RWPE1 (cell line): ENCODE results near the gene FAAP20.

Experiments
- CTCF ChIA-PET: fragments of 350-600 bp; sonication (Branson Sonifier 250); formaldehyde crosslinking; extraction: SDS; loops from one replicate; lab custom pipeline; 2021; lab: Yijun Ruan, JAX
- POLR2A ChIA-PET: fragments of 400-600 bp; formaldehyde crosslinking; extraction: SDS; loops from one replicate; lab custom pipeline; 2020; ENCODE audit warnings: antibody characterized with exemption; ENCODE audit not compliant: low non-redundant PET; lab: Yijun Ruan, JAX
- DNase-seq: peaks from one replicate; pipeline ENCODE4 v3.0.0; 2012; ENCODE audit warnings: low spot score
- H3K27ac ChIP-seq: fragments of 450-650 bp; 2 replicates; pipeline ENCODE4 v1.5.1; 2017
- CTCF ChIP-seq: fragments of 450-650 bp; conservative IDR thresholded peaks from 2 replicates; pipeline ENCODE4 v1.5.1; 2017; ENCODE audit warnings: low read depth, mild to moderate bottlenecking

Gene FAAP20

GRCh38 chr1:2227346-2228156, 33.0 kb upstream of the FAAP20 start:
- CTCF ChIA-PET: no interaction called here
- no peak for TF ChIP-seq CTCF
- peak overlapping the region; percentile 99 for H3K27ac ChIP-seq
- POLR2A ChIA-PET: interaction anchor here (0.6 kb wide), 1 partner anchor 86 kb away, joined by 3 read pairs; no protein-coding TSS in a partner anchor
- peak; percentile 98 for DNase-seq

GRCh38 chr1:2226525-2227345, 32.2 kb upstream of the FAAP20 start:
- POLR2A ChIA-PET: interaction anchor here (0.7 kb wide), 1 partner anchor 14 kb away, joined by 3 read pairs; no protein-coding TSS in a partner anchor

GRCh38 chr1:2224631-2225428, 30.3 kb upstream of the FAAP20 start:
- TF ChIP-seq CTCF: no peak
- DNase-seq: no peak
- ChIA-PET POLR2A (no interaction called here), CTCF (interaction anchor here (1.1 kb wide), 1 partner anchor 13 kb away, joined by 3 read pairs; no protein-coding TSS in a partner anchor)
- H3K27ac ChIP-seq: peak overlapping the region; percentile 31

More at GRCh38 chr1:2226525-2227345, 32.2 kb upstream of the FAAP20 start:
- CTCF ChIA-PET: interaction anchor here (0.5 kb wide), 1 partner anchor 20 kb away, joined by 3 read pairs; no protein-coding TSS in a partner anchor
- no peak for TF ChIP-seq CTCF
- DNase-seq: peak; percentile 13
- peak overlapping the region; percentile 99 for H3K27ac ChIP-seq

- no peak for TF ChIP-seq CTCF
- H3K27ac ChIP-seq: peak overlapping the region; percentile 31
- ChIA-PET POLR2A (no interaction called here), CTCF (interaction anchor here (1.1 kb wide), 1 partner anchor 12 kb away, joined by 3 read pairs; no protein-coding TSS in a partner anchor)
- DNase-seq: no peak
These were observed 29.6 kb upstream of the FAAP20 start for GRCh38 chr1:2224170-2224584.

- ChIA-PET POLR2A (interaction anchor here (0.6 kb wide), 1 partner anchor 89 kb away, joined by 3 read pairs; no protein-coding TSS in a partner anchor), CTCF (interaction anchor here (0.6 to 1.1 kb wide), 3 partner anchors 26 to 94 kb away, joined by 3 to 5 read pairs (median 3); no protein-coding TSS in a partner anchor)
- no peak for DNase-seq
- peak overlapping the region; percentile 79 for H3K27ac ChIP-seq
- no peak for TF ChIP-seq CTCF
These were observed 26.7 kb upstream of the FAAP20 start for GRCh38 chr1:2221271-2221670.
